IPS-NIHi7 (cell line): ENCODE measurements around the gene CHKA.

Experiments
- DNase-seq: peaks from one replicate; pipeline ENCODE4 v3.0.0; 2012; ENCODE audit warnings: mixed read lengths; ENCODE audit errors: extremely low spot score

Gene CHKA

GRCh38 chr11:68014947-68015447 lies 106.2 kb downstream of the CHKA start:
- DNase-seq: no peak

- DNase-seq: no peak
Observed at GRCh38 chr11:68014157-68014946, 106.8 kb downstream of the CHKA start.

GRCh38 chr11:68013611-68014156 lies 107.5 kb downstream of the CHKA start:
- DNase-seq: no peak

- no peak for DNase-seq
Observed at GRCh38 chr11:68012843-68013610, 108.2 kb downstream of the CHKA start.

- DNase-seq: no peak
Observed at GRCh38 chr11:68012044-68012842, 108.9 kb downstream of the CHKA start.

- DNase-seq: no peak
Observed at GRCh38 chr11:68011051-68011943, 109.9 kb downstream of the CHKA start.

- DNase-seq: peak; percentile 51
Observed at GRCh38 chr11:68010090-68011041, 110.8 kb downstream of the CHKA start, which contains the start of gene ALDH3B1. TSS of gene ALDH3B1 (plus strand) at chr11:68010327. CDS start at chr11:68015298, 4,971 bp downstream.

- DNase-seq: no peak
Observed at GRCh38 chr11:68009391-68010089, 111.6 kb downstream of the CHKA start.

GRCh38 chr11:68008381-68009337 lies 112.5 kb downstream of the CHKA start:
- DNase-seq: no peak

- no peak for DNase-seq
Observed at GRCh38 chr11:68007498-68008380, 113.4 kb downstream of the CHKA start.

GRCh38 chr11:68006606-68007166 lies 114.5 kb downstream of the CHKA start:
- no peak for DNase-seq

- no peak for DNase-seq
Observed at GRCh38 chr11:68004551-68005335, 116.4 kb downstream of the CHKA start.

GRCh38 chr11:68003846-68004550 lies 117.2 kb downstream of the CHKA start, which contains the start of gene UNC93B1:
TSS of gene UNC93B1 (minus strand) at chr11:68004097. CDS start at chr11:68004043, 54 bp downstream.
- peak; percentile 81 for DNase-seq
